ENCODE data around the gene TMEM229B. TPM values are rescaled to one million over a fixed set of nuclear protein-coding genes. Genes with fewer than 3 reads are reported as not detected.

Gene TMEM229B
- 0.15 and 1.9 TPM in 2 replicates for total RNA-seq (ENCODE audit: low replicate concordance)

GRCh38 chr14:67487937-67488893, at the start of gene TMEM229B:
Gene TMEM229B (minus strand): TSS chr14:67488721. CDS start chr14:67473923, 14,798 bp downstream.

GRCh38 chr14:67532998-67533753, 44.7 kb upstream of the TMEM229B start, which contains the start of gene PLEKHH1:
Gene PLEKHH1 (plus strand): TSS chr14:67533290. CDS start chr14:67541868, 8,578 bp downstream.

Other genes starting within 250 kb of the TMEM229B start
- gene PALS1, start 247.3 kb downstream of the TMEM229B start, total RNA-seq (ENCODE audit: low replicate concordance), result 17.0 and 24.0 TPM in 2 replicates
- 67.2 and 139 TPM in 2 replicates for gene ATP6V1D, start 128.9 kb downstream of the TMEM229B start, total RNA-seq (ENCODE audit: low replicate concordance)
- 182 and 219 TPM in 2 replicates for gene EIF2S1, start 128.4 kb downstream of the TMEM229B start, total RNA-seq (ENCODE audit: low replicate concordance)
- 2.0 and 18.6 TPM in 2 replicates for gene PLEK2, start 76.6 kb downstream of the TMEM229B start, total RNA-seq (ENCODE audit: low replicate concordance)
- gene PLEKHH1, start 44.6 kb upstream of the TMEM229B start, total RNA-seq (ENCODE audit: low replicate concordance), result 0.12 and 0.15 TPM in 2 replicates
- 9.1 and 10.5 TPM in 2 replicates for gene PIGH, start 111.5 kb upstream of the TMEM229B start, total RNA-seq (ENCODE audit: low replicate concordance)
- 3.6 and 3.8 TPM in 2 replicates for gene ARG2, start 131.2 kb upstream of the TMEM229B start, total RNA-seq (ENCODE audit: low replicate concordance)
- 75.7 and 101 TPM in 2 replicates for gene VTI1B, start 185.9 kb upstream of the TMEM229B start, total RNA-seq (ENCODE audit: low replicate concordance)
- 48.3 and 114 TPM in 2 replicates for gene RDH11, start 207.0 kb upstream of the TMEM229B start, total RNA-seq (ENCODE audit: low replicate concordance)
- gene RDH12, start 213.2 kb upstream of the TMEM229B start, total RNA-seq (ENCODE audit: low replicate concordance), result not detected in 2 replicates